WERI-Rb-1 (cell line): ENCODE measurements around the gene PARP9.

ENCODE experiments used
- DNase-seq: peaks from one replicate; pipeline ENCODE4 v3.0.0-alpha.2; 2020
- H3K27ac ChIP-seq: fragments of 250-450 bp; sonication (Bioruptor Pico); 2 replicates; pipeline ENCODE4 v1.5.1; 2020; ENCODE audit warnings: mild to moderate bottlenecking, moderate library complexity
- H3K27me3 ChIP-seq: fragments of 250-450 bp; sonication (Bioruptor Pico); 2 replicates; pipeline ENCODE4 v1.5.1; 2021; ENCODE audit warnings: mild to moderate bottlenecking, low read depth, moderate library complexity; ENCODE audit not compliant: insufficient read depth, severe bottlenecking
- H3K36me3 ChIP-seq: fragments of 250-450 bp; sonication (Bioruptor Pico); 2 replicates; pipeline ENCODE4 v1.5.1; 2020; ENCODE audit warnings: mild to moderate bottlenecking, moderate library complexity
- H3K4me3 ChIP-seq: 2 replicates; pipeline ENCODE4 v1.5.1; 2011; ENCODE audit warnings: low read depth, mild to moderate bottlenecking, control low read depth, low read length
- H3K9me3 ChIP-seq: fragments of 250-450 bp; sonication (Bioruptor Pico); 2 replicates; pipeline ENCODE4 v1.5.1; 2021; ENCODE audit warnings: mild to moderate bottlenecking, moderate library complexity; ENCODE audit not compliant: severe bottlenecking
- CTCF ChIP-seq: IDR thresholded peaks from 2 replicates; pipeline ENCODE4 v1.5.1; 2011; ENCODE audit warnings: low read depth, mild to moderate bottlenecking, control low read depth, inconsistent platforms, low read length

The PARP9 gene

GRCh38 chr3:122533480-122533879 is 30.6 kb downstream of the PARP9 start:
- Histone ChIP-seq H3K27me3 (no peaks in the 10 kb centered on the region), H3K9me3 (no peaks in the 10 kb centered on the region), H3K4me3 (no peak overlapping the region), H3K27ac (no peak overlapping the region), H3K36me3 (no peaks in the 10 kb centered on the region; the same call in 1 of the 2 replicates)
- DNase-seq, result no peak
- no peak for TF ChIP-seq CTCF

GRCh38 chr3:122530164-122530563 is 33.9 kb downstream of the PARP9 start:
- Histone ChIP-seq H3K27me3 (no peaks in the 10 kb centered on the region), H3K9me3 (no peaks in the 10 kb centered on the region), H3K4me3 (no peak overlapping the region), H3K27ac (no peak overlapping the region), H3K36me3 (no peaks in the 10 kb centered on the region; the same call in 1 of the 2 replicates)
- TF ChIP-seq CTCF, result no peak
- no peak for DNase-seq

- Histone ChIP-seq H3K27me3 (no peaks in the 10 kb centered on the region), H3K4me3 (no peak overlapping the region), H3K36me3 (no peaks in the 10 kb centered on the region), H3K9me3 (no peaks in the 10 kb centered on the region), H3K27ac (no peak overlapping the region)
- TF ChIP-seq CTCF, result no peak
- no peak for DNase-seq
Measured at GRCh38 chr3:122523317-122523716, 40.8 kb downstream of the PARP9 start.

DNA sequence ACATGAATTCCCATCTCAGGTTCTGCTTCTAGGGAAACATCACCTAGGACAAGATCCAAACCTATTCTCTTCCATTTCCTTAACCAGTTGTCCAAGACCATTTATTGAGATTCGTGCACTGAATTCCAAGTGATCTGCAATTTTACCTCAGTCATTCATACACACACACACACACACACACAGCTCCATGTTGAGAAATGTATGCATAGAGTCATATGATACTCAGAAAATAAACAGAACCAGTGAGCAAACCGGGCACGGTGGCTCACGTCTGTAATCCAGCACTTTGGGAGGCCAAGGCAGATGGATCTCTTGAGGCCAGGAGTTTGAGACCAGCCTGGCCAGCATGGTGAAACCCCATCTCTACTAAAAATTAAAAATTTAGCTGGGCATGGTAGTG is 43.2 kb downstream of the PARP9 start:
- H3K27ac ChIP-seq, result no peak overlapping the region
- H3K4me3 ChIP-seq, result no peak overlapping the region
- TF ChIP-seq CTCF, result no peak
- no peaks in the 10 kb centered on the region for H3K36me3 ChIP-seq
- no peaks in the 10 kb centered on the region for H3K27me3 ChIP-seq
- DNase-seq, result no peak
- no peaks in the 10 kb centered on the region for H3K9me3 ChIP-seq

GRCh38 chr3:122519693-122520092 is 44.4 kb downstream of the PARP9 start:
- no peak overlapping the region for H3K4me3 ChIP-seq
- TF ChIP-seq CTCF, result no peak
- H3K36me3 ChIP-seq, result no peaks in the 10 kb centered on the region
- H3K27ac ChIP-seq, result no peak overlapping the region
- H3K27me3 ChIP-seq, result no peaks in the 10 kb centered on the region
- DNase-seq, result no peak
- no peaks in the 10 kb centered on the region for H3K9me3 ChIP-seq

- Histone ChIP-seq H3K27me3 (no peaks in the 10 kb centered on the region), H3K27ac (no peak overlapping the region), H3K9me3 (no peaks in the 10 kb centered on the region), H3K36me3 (peaks cover 3% of the 10 kb centered on the region), H3K4me3 (no peak overlapping the region)
- DNase-seq, result no peak
- TF ChIP-seq CTCF, result no peak
Measured at GRCh38 chr3:122516846-122517360, 47.2 kb downstream of the PARP9 start.
